CD8-positive, alpha-beta memory T cell (primary cell): Measurements from ENCODE around the gene CCDC170. TPM values are rescaled to one million over a fixed set of nuclear protein-coding genes. Genes with fewer than 3 reads are reported as not detected.

Experiments
- CTCF ChIA-PET: fragments of 350-600 bp; sonication (Branson Sonifier 250); formaldehyde crosslinking; loops from one replicate; lab custom pipeline; 2021; ENCODE audit warnings: antibody characterized with exemption; lab: Charles Lee
- POLR2A ChIA-PET: fragments of 350-600 bp; sonication (Branson Sonifier 250); formaldehyde crosslinking; loops from one replicate; lab custom pipeline; 2021; ENCODE audit warnings: antibody characterized with exemption; lab: Charles Lee
- DNase-seq, 5 donors: peaks; one replicate each; pipeline versions ENCODE4 v3.0.0 to v3.0.0-alpha.2; 2020 to 2022; ENCODE audit warnings: mixed read lengths in 1 of 5
- H3K27ac ChIP-seq: one replicate; pipeline ENCODE4 v1.7.0; 2013; ENCODE audit warnings: low read depth, mild to moderate bottlenecking, low read length, moderate library complexity
- H3K27me3 ChIP-seq: 2 replicates; pipeline ENCODE4 v1.7.0; 2013; ENCODE audit warnings: low read length, mild to moderate bottlenecking; ENCODE audit not compliant: insufficient read depth, poor library complexity, severe bottlenecking
- H3K36me3 ChIP-seq: 2 replicates; pipeline ENCODE4 v1.7.0; 2013; ENCODE audit warnings: mild to moderate bottlenecking, low read length, moderate library complexity; ENCODE audit not compliant: insufficient read depth
- H3K4me1 ChIP-seq: 2 replicates; pipeline ENCODE4 v1.7.0; 2013; ENCODE audit warnings: mild to moderate bottlenecking, low read length, moderate library complexity; ENCODE audit not compliant: insufficient read depth
- H3K4me3 ChIP-seq: 2 replicates; pipeline ENCODE4 v1.7.0; 2013; ENCODE audit warnings: mild to moderate bottlenecking, low read length
- H3K9me3 ChIP-seq: 2 replicates; pipeline ENCODE4 v1.7.0; 2013; ENCODE audit warnings: mild to moderate bottlenecking, low read length
- H3K27ac Mint-ChIP-seq, 8 donors: one replicate each; pipeline ENCODE4 v1.8.0; 2020 to 2021; ENCODE audit warnings: mixed read lengths in 8 of 8, mild to moderate bottlenecking in 6 of 8, inconsistent platforms in 3 of 8, moderate library complexity in 3 of 8
- H3K27me3 Mint-ChIP-seq, 2 donors: one replicate each; pipeline ENCODE4 v1.8.0; 2020 to 2021; ENCODE audit warnings: mixed read lengths in 2 of 2, mild to moderate bottlenecking in 1 of 2, moderate library complexity in 1 of 2
- H3K36me3 Mint-ChIP-seq, 3 donors: one replicate each; pipeline ENCODE4 v1.8.0; 2020 to 2021; ENCODE audit warnings: mixed read lengths in 3 of 3, inconsistent platforms in 1 of 3, mild to moderate bottlenecking in 1 of 3
- H3K4me1 Mint-ChIP-seq, 3 donors: one replicate each; pipeline ENCODE4 v1.8.0; 2020 to 2021; ENCODE audit warnings: mixed read lengths in 3 of 3, inconsistent platforms in 1 of 3, mild to moderate bottlenecking in 1 of 3
- H3K4me3 Mint-ChIP-seq, 7 donors: one replicate each; pipeline ENCODE4 v1.8.0; 2020 to 2021; ENCODE audit warnings: mixed read lengths in 7 of 7, mild to moderate bottlenecking in 6 of 7, moderate library complexity in 4 of 7, inconsistent platforms in 2 of 7
- H3K9me3 Mint-ChIP-seq, 5 donors: one replicate each; pipeline ENCODE4 v1.8.0; 2020 to 2022; ENCODE audit warnings: mixed read lengths in 5 of 5, mild to moderate bottlenecking in 3 of 5, moderate library complexity in 2 of 5, inconsistent platforms in 1 of 5
- polyA plus RNA-seq: library from polyadenylated mRNA; unstranded; fragments of 300-500 nt; fragmentation: Illumina TruSeq; gene quantifications from one replicate; pipeline ENCODE4 v1.2.3, GENCODE V29; 2021
- total RNA-seq, 2 experiments: library from RNA; stranded (reverse); gene quantifications; one replicate each; pipeline ENCODE4 v1.2.3, GENCODE V29; 2021

CCDC170 gene
- total and polyA plus RNA-seq, 3 experiments from 2014 or later: not detected

- POLR2A ChIA-PET: no interaction called here
- H3K27ac Mint-ChIP-seq: no peak overlapping the region
Observed at GRCh38 chr6:151550618-151551017, 56.8 kb downstream of the CCDC170 start.

GRCh38 chr6:151551223-151551857 is 57.5 kb downstream of the CCDC170 start:
- Histone ChIP-seq H3K27ac (no peak overlapping the region), H3K27me3 (no peaks in the 10 kb centered on the region), H3K4me3 (no peak overlapping the region), H3K4me1 (no peaks in the 10 kb centered on the region), H3K36me3 (no peaks in the 10 kb centered on the region), H3K9me3 (no peaks in the 10 kb centered on the region)
- peaks cover 9% of the 10 kb centered on the region in 2 donors for H3K27me3 Mint-ChIP-seq
- POLR2A ChIA-PET: no interaction called here
- peaks cover 0 to 12% (median 0%) of the 10 kb centered on the region in 3 donors for H3K36me3 Mint-ChIP-seq
- H3K4me1 Mint-ChIP-seq: peaks cover 0 to 8% (median 3%) of the 10 kb centered on the region in 3 donors
- CTCF ChIA-PET: no interaction called here
- no peak for DNase-seq
- peaks cover 2 to 5% (median 4%) of the 10 kb centered on the region in 5 donors for H3K9me3 Mint-ChIP-seq
- peak overlapping the region in 1 of 7 donors; percentile 32 for H3K4me3 Mint-ChIP-seq
- no peak overlapping the region for H3K27ac Mint-ChIP-seq

More at GRCh38 chr6:151550618-151551017, 56.8 kb downstream of the CCDC170 start:
- DNase-seq: no peak
- H3K27me3 Mint-ChIP-seq: peaks cover 9 to 11% of the 10 kb centered on the region in 2 donors
- Histone ChIP-seq H3K9me3 (no peaks in the 10 kb centered on the region), H3K27ac (no peak overlapping the region), H3K27me3 (no peaks in the 10 kb centered on the region), H3K4me3 (no peak overlapping the region), H3K36me3 (no peaks in the 10 kb centered on the region), H3K4me1 (no peaks in the 10 kb centered on the region)
- peaks cover 0 to 12% (median 0%) of the 10 kb centered on the region in 3 donors for H3K36me3 Mint-ChIP-seq
- H3K4me1 Mint-ChIP-seq: peaks cover 0 to 8% (median 3%) of the 10 kb centered on the region in 3 donors
- peaks cover 2 to 5% (median 4%) of the 10 kb centered on the region in 5 donors for H3K9me3 Mint-ChIP-seq
- no peak overlapping the region for H3K4me3 Mint-ChIP-seq
- CTCF ChIA-PET: no interaction called here

- Histone ChIP-seq H3K36me3 (no peaks in the 10 kb centered on the region), H3K27me3 (no peaks in the 10 kb centered on the region), H3K4me1 (no peaks in the 10 kb centered on the region), H3K4me3 (no peak overlapping the region), H3K9me3 (no peaks in the 10 kb centered on the region), H3K27ac (no peak overlapping the region)
- Mint-ChIP-seq H3K36me3 (peaks cover 0 to 8% (median 0%) of the 10 kb centered on the region in 3 donors), H3K27ac (no peak overlapping the region), H3K27me3 (peaks cover 0 to 2% of the 10 kb centered on the region in 2 donors), H3K9me3 (peaks cover 3 to 10% (median 8%) of the 10 kb centered on the region in 5 donors), H3K4me1 (peaks cover 0 to 8% (median 3%) of the 10 kb centered on the region in 3 donors), H3K4me3 (no peak overlapping the region)
- no peak for DNase-seq
- ChIA-PET POLR2A (no interaction called here), CTCF (no interaction called here)
Observed at GRCh38 chr6:151553416-151554165, 59.8 kb downstream of the CCDC170 start.

GRCh38 chr6:151561238-151561637 is 67.4 kb downstream of the CCDC170 start:
- H3K9me3 Mint-ChIP-seq: peaks cover 34 to 51% (median 47%) of the 10 kb centered on the region in 5 donors
- H3K4me3 ChIP-seq: no peak overlapping the region
- POLR2A ChIA-PET: no interaction called here
- H3K36me3 ChIP-seq: no peaks in the 10 kb centered on the region
- no peaks in the 10 kb centered on the region for H3K4me1 Mint-ChIP-seq
- DNase-seq: no peak
- no peak overlapping the region for H3K4me3 Mint-ChIP-seq
- H3K27ac ChIP-seq: no peak overlapping the region
- peaks cover 7 to 9% of the 10 kb centered on the region in 2 donors for H3K27me3 Mint-ChIP-seq
- H3K27me3 ChIP-seq: no peaks in the 10 kb centered on the region
- peaks cover 0 to 19% (median 1%) of the 10 kb centered on the region in 3 donors for H3K36me3 Mint-ChIP-seq
- no peak overlapping the region for H3K27ac Mint-ChIP-seq
- H3K9me3 ChIP-seq: peaks cover 4% of the 10 kb centered on the region
- H3K4me1 ChIP-seq: no peaks in the 10 kb centered on the region
- CTCF ChIA-PET: no interaction called here

DNA sequence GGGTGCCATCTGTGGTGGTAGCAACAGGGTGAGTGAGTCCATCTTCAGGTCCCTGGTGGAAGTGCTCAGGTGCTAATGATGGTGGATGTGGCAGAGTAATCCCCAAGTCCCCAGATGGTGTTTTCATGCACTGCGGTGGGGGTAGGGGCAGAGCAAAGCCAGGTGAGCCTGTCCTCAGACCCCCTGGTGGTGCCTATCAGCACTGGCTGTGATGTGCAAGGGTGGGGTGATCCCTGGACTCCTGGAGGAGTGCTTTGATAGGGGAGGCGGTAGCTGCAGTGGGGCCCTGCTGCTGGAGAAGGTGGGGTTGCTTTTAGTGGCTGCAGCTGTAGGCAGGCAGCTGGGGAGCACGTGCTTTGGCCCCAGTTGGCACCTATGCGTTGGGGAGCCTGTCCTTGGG is 70.8 kb downstream of the CCDC170 start:
- CTCF ChIA-PET: no interaction called here
- no peak for DNase-seq
- Histone ChIP-seq H3K27me3 (no peaks in the 10 kb centered on the region), H3K4me3 (no peak overlapping the region), H3K4me1 (no peaks in the 10 kb centered on the region), H3K27ac (no peak overlapping the region), H3K9me3 (peaks cover 4% of the 10 kb centered on the region), H3K36me3 (no peaks in the 10 kb centered on the region)
- Mint-ChIP-seq H3K27me3 (peaks cover 13 to 14% of the 10 kb centered on the region in 2 donors), H3K36me3 (peaks cover 0 to 19% (median 1%) of the 10 kb centered on the region in 3 donors), H3K4me1 (no peaks in the 10 kb centered on the region), H3K9me3 (peaks cover 24 to 44% (median 35%) of the 10 kb centered on the region in 5 donors), H3K4me3 (no peak overlapping the region), H3K27ac (no peak overlapping the region)
- POLR2A ChIA-PET: no interaction called here

DNA sequence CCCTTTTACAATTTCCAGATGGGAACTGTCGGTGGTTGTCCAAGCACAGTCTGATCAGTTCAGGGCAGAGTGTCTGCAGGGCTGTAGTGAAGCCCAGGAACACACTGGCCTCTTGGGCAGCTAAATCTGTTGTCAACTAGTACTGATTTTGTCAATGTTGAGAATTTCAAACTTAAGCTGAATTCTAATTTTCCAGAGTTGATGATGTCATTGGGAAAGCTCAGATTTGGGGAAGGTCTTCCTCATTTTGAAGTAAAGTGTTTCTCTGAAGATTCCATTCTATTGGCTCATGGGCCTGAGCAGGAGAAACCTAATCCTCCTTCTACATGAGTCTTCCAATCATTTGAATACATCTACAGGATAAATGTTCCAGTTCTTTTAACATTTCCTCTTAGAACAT is 72.1 kb downstream of the CCDC170 start:
- H3K27ac Mint-ChIP-seq: no peak overlapping the region
- Histone ChIP-seq H3K9me3 (peaks cover 4% of the 10 kb centered on the region), H3K36me3 (no peaks in the 10 kb centered on the region), H3K4me1 (no peaks in the 10 kb centered on the region), H3K27ac (no peak overlapping the region), H3K4me3 (no peak overlapping the region), H3K27me3 (no peaks in the 10 kb centered on the region)
- peaks cover 18 to 35% (median 25%) of the 10 kb centered on the region in 5 donors for H3K9me3 Mint-ChIP-seq
- POLR2A ChIA-PET: no interaction called here
- CTCF ChIA-PET: no interaction called here
- DNase-seq: no peak
- H3K27me3 Mint-ChIP-seq: peaks cover 13 to 17% of the 10 kb centered on the region in 2 donors
- no peaks in the 10 kb centered on the region for H3K4me1 Mint-ChIP-seq
- no peak overlapping the region for H3K4me3 Mint-ChIP-seq
- H3K36me3 Mint-ChIP-seq: peaks cover 0 to 19% (median 1%) of the 10 kb centered on the region in 3 donors

GRCh38 chr6:151566557-151566956 is 72.7 kb downstream of the CCDC170 start:
- no peak overlapping the region for H3K4me3 ChIP-seq
- CTCF ChIA-PET: no interaction called here
- no peaks in the 10 kb centered on the region for H3K4me1 Mint-ChIP-seq

DNA sequence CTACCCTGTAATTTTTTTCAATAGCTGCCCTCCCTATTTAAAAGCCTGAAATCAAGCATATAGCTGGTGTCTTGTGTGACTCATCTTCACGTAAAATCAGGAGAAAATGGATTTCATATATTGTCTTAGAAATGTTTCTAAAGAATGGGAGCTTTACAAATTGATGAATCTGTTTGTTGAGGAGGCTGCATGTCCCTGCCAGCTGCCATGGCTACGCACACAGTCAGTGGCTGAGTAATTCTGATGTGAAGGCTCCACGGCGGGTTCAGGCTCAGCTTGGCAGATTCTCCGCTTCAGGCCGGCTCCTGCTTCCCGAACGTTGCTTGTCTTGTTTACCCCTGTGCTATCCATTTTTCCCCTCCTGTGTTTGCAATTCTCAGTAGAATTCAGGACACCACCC is 82.8 kb downstream of the CCDC170 start:
- H3K27ac Mint-ChIP-seq: no peak overlapping the region
- POLR2A ChIA-PET: no interaction called here
- CTCF ChIA-PET: no interaction called here

More at GRCh38 chr6:151566557-151566956, 72.7 kb downstream of the CCDC170 start:
- peaks cover 0 to 15% (median 1%) of the 10 kb centered on the region in 3 donors for H3K36me3 Mint-ChIP-seq
- Histone ChIP-seq H3K9me3 (peaks cover 4% of the 10 kb centered on the region), H3K27ac (no peak overlapping the region), H3K4me1 (no peaks in the 10 kb centered on the region), H3K36me3 (no peaks in the 10 kb centered on the region), H3K27me3 (no peaks in the 10 kb centered on the region)
- peaks cover 12 to 30% (median 20%) of the 10 kb centered on the region in 5 donors for H3K9me3 Mint-ChIP-seq
- DNase-seq: no peak
- H3K27me3 Mint-ChIP-seq: peaks cover 12 to 17% of the 10 kb centered on the region in 2 donors
- H3K27ac Mint-ChIP-seq: no peak overlapping the region
- no peak overlapping the region for H3K4me3 Mint-ChIP-seq
- POLR2A ChIA-PET: no interaction called here

More for the DNA sequence above, 82.8 kb downstream of the CCDC170 start:
- Mint-ChIP-seq H3K4me1 (no peaks in the 10 kb centered on the region), H3K4me3 (no peak overlapping the region), H3K27me3 (peaks cover 0 to 26% of the 10 kb centered on the region in 2 donors), H3K36me3 (no peaks in the 10 kb centered on the region), H3K9me3 (peaks cover 0 to 4% (median 0%) of the 10 kb centered on the region in 5 donors)
- H3K4me1 ChIP-seq: no peaks in the 10 kb centered on the region
- peaks cover 3% of the 10 kb centered on the region for H3K27me3 ChIP-seq
- no peaks in the 10 kb centered on the region for H3K9me3 ChIP-seq
- no peaks in the 10 kb centered on the region for H3K36me3 ChIP-seq
- no peak for DNase-seq
- no peak overlapping the region for H3K4me3 ChIP-seq
- no peak overlapping the region for H3K27ac ChIP-seq
